HG02870 (cell line): Measurements from ENCODE around the gene ALKBH1.
"Not testable (repeated sequence)": the region's sequence is repeated elsewhere in the genome, so short reads cannot be mapped to it uniquely, and the experiment has no call there.

Experiments
- ATAC-seq: cut with Tn5 transposase; IDR thresholded peaks from one replicate; pipeline ENCODE4 v1.9.1; 2021; ENCODE audit warnings: mild to moderate bottlenecking, moderate library complexity; ENCODE audit not compliant: unreplicated experiment

Gene ALKBH1, protein sequence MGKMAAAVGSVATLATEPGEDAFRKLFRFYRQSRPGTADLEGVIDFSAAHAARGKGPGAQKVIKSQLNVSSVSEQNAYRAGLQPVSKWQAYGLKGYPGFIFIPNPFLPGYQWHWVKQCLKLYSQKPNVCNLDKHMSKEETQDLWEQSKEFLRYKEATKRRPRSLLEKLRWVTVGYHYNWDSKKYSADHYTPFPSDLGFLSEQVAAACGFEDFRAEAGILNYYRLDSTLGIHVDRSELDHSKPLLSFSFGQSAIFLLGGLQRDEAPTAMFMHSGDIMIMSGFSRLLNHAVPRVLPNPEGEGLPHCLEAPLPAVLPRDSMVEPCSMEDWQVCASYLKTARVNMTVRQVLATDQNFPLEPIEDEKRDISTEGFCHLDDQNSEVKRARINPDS

DNA sequence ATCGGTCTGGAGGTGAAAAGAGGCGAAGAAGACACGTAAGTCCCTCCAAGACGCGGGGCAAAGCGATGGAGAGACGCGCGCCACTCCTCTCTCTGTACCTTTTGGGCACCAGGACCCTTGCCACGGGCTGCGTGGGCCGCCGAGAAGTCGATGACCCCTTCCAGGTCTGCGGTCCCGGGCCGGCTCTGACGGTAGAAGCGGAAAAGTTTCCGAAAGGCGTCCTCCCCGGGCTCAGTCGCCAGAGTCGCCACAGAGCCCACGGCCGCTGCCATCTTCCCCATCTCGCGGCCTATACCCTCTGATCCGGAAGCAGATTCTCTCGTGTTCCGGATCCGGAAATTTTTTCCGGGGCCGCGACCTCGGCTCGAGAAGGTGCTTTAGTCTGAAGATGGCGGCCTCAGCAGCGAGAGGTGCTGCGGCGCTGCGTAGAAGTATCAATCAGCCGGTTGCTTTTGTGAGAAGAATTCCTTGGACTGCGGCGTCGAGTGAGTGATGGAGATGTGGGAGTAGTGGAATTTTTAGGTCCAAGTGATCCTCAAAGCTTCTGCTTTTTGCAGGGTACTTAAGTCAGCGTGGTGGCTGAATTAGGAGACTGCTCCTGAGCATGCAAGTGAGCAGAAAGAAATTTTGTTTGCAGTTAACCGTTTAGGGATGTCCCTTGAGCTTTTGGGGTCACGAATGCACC, at the start of gene ALKBH1, which contains the start of gene SLIRP:
TSS of gene ALKBH1 (minus strand) at position 300 of the 685 bp plus-strand sequence. CDS start at position 281, 19 bp downstream.
TSS of gene SLIRP (plus strand) at position 380 of the 685 bp plus-strand sequence. CDS start at position 389, 9 bp downstream.
- peak; percentile 95 for ATAC-seq

DNA sequence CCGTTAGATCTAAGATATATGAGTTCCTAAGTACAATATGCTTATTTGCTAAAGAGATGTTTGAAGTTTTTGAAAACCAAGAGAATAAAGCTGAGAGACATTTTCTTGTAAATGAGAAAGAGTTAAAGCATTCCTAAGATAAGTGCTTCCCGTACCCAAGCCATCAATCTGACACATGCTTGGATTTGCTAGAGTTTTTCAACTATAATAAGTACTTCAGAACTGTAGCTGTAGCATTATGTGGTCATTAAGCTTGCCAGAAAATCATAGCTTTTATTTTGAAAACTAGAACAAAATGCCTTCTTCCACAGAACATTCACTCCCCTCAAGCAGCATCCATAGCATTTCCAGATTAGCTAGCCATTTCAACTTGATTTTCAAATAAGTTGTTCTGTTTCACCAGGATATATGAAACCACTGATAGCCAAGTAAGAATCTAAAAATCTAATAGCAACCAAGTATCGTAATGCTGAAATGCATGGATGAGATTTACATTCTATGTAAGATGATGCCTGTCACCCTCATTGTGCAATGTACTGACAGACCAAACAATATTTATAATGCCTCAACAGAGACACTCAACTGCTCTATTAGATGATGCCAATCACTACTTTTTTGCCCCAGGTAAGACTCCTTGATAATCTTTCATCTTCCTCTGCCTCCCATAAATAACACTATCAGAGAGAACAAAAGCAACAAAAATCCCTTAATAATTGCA, 45.1 kb upstream of the ALKBH1 start:
- ATAC-seq: no peak

DNA sequence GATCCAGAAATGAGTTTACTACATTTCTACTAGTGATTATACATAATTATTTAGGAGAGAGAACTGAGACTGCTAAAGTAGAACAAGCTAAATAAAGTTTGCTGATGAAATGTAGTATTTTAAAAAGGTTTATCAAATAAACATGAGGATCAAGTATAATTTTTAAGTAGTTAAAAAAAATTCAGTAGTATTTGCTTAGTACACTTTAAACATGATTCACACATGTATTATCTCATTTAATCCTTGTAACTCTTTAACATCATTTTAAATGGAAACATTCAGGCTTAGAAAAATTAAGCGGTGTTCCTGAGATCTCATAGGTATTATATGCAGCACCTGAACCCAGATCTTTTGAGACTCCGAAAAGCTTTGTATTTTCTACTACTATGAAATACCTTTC, 44.4 kb upstream of the ALKBH1 start:
- ATAC-seq: no peak

DNA sequence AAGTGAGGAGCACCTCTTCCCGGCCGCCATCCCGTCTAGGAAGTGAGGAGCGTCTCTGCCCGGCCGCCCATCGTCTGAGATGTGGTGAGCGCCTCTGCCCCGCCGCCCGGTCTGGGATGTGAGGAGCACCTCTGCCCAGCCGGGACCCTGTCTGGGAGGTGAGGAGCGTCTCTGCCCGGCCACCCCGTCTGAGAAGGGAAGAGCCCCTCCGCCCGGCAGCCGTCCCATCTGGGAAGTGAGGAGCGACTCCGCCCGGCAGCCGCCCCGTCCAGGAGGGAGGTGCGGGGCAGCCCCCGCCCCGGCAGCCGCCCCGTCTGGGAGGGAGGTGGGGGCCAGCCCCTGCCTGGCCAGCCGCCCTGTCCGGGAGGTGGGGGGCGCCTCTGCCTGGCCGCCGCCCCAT, 39.6 kb upstream of the ALKBH1 start:
- ATAC-seq: not testable (repeated sequence)

DNA sequence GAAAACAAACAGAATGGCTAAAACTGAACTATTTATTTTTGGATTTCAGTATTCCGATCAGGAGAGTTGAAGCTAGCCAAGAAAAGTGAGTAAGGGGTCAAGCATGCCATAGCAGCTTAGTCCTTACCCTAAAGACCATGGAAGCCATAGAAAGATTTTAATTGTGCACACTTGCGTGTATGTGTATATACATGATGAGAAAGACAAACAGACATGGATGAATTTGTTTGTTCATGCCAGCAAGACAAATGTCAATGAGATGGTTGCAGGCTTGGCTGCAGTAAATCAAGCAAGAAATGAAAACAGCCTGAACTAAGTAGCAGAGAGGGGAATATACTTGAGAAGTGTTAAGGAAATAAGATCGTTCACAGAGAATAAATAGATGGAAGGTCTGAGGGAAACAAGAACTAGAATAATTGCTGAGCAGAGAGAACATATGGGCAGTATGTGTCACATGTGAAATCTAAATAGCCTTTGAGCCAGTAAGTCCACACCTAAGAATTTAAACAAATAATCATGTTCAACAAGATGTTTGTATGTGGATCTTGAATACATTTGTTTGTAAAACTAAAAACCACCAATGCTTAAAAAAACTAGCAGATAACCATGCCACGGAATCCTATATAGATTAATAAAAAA, 38.4 kb upstream of the ALKBH1 start:
- ATAC-seq: no peak

DNA sequence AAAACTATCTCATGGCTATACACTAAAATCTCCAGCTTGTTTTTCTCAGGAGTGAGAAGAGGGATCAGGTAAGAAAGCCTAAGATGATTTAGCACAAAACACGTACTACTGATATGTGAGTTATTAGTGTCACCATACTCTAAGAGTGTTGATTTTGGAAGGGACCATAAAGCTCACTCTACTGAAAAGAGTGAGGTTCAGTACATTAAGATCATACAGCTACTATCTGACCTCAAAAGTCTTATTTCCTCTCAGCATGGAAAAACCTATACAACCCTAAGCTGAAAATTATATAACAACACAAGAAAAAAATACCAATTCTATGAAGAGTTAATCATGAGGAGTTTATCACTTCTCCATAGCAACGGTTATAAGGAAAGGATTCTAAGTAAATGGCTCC, 33.6 kb upstream of the ALKBH1 start:
- no peak for ATAC-seq

DNA sequence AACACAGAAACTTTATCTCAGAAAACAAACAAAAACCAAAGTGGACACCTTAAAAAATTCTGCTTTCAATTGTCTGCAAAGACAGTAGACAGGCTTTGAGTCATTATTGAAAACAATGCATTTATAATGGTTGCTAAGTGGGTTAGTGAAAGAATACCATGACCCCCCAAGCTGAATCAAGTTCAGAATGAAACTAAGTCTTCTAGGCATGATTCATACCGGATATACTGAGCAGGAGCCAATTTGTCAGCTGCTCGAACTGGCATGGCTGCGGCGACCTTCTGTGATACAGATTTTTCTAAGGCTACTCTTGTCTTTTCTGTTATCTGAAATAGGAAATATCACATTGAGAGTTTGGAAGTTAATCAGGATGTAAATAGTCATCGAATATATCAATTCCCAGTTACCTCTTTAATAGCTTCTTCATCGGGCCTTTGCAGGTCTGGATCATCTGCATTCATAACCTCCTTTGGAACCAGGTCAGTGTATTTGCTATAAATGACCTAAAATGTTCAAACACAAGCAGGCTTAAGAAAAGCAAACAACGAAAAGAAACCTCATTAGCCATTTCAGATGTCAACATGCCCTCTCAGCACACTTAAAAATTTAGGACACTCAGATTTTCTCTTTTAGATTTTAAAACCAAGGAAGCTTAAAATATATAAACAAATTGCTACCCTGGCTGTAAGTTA, 30.9 kb upstream of the ALKBH1 start:
- ATAC-seq: peak; percentile 94

DNA sequence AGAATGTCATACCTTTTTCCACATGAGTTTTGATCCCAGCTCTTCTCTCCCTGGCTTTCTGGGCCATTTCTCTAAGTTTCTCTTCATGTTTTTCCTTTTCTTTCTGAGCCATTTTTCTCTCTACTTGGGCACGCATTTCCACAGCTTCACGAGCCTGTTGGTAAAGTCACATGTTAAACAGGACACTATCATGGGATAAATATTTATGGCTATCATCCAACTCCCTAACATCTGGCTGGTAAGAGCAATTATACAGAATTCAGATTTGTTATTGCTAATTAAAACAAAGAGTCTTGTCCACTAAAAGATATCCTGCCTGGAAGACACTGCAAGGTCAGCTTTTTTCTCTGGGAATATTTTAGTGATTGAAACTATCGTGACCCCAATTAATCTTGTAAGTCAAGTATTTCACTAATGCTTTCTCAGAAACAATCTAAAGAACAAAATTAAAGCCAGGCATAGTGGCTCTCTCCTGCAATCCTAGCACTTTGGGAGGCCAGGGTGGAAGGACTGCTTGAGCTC, 23.2 kb upstream of the ALKBH1 start:
- no peak for ATAC-seq

DNA sequence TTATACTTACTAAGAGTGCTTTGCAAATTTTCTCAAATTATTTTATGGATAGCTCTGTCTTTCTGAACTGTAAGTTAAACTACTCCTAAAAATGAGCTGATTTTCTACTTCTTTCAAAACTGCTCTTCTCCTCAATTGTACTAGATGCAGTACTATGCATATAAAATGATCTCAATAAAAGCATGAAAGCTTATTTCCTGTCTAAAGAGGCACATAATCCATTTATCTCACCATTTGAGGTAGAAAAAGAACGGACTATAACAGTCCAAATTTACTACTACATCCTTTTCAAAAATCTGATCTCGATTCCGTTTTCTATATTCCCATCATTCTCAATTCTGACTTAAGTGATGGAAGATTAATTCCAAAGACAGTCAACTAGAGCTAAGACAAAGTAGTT, 14.5 kb upstream of the ALKBH1 start:
- ATAC-seq: no peak

DNA sequence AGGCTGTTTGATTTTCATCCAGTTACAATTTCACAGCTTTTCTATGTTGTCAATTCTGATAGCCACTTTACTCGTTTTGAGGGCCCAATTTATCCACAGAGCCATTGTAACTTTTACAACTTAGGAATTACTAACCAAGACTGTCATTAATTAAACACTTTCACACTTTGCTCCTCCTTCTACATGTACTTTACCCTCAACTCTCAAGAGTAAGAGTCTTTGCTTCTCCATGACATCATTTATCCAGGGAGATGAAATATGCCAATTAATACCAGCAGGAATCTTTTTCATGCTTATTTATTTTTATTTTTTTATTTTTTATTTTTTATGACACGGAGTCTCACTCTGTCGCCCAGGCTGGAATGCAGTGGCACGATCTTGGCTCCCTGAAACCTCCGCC, 13.6 kb upstream of the ALKBH1 start:
- ATAC-seq: no peak

DNA sequence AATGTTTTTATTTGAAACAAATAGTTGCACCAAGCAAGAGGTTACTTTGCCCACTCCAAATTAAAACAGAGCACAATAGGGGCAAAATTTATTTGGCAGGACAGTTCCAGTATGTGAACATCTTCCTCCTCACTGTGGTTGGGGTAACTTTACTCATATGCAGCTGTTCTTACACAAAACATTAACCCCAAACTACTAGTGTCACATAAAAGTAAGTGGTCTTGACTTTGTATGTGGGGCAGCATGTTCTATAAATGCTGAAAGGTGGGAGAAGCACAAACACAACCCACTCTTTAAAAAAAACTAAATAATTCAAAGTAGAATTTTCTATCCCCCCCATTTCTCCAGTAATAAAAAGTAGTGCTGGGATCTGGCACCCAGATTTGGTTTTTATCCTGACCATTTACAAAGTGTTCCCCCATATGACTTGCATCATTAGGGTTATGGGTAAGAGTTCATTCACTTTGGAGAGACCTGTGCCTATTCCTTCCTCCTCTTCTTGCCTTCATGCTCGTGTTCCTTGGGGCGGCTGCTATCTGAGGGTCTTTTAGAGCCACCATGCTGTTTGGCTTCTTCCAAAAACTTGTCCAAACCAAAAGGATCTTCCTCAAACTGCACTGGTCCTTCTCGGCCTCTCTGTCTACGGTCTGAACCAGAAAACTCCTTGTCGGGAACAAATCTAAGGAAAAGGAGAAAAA, 9.9 kb upstream of the ALKBH1 start:
- no peak for ATAC-seq

DNA sequence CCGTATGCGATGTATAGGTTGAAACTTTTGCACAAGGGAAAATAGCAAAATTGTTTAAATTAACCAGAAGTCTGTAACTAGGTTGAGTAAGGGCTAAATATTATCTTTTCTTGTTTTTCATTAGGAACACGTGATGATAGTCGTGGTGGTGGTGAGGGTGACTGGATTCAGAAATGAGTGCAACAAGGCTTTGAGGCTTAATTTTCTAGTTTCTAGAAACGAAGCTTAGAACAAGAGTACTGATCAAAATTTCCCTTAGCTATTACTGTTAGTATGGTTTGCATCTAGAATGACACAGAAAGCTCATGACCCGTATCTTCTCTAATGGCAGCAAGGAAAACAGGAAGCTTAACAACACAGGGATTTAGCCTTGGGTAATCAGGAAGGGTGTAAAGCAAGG, 7.1 kb upstream of the ALKBH1 start:
- ATAC-seq: peak; percentile 81

DNA sequence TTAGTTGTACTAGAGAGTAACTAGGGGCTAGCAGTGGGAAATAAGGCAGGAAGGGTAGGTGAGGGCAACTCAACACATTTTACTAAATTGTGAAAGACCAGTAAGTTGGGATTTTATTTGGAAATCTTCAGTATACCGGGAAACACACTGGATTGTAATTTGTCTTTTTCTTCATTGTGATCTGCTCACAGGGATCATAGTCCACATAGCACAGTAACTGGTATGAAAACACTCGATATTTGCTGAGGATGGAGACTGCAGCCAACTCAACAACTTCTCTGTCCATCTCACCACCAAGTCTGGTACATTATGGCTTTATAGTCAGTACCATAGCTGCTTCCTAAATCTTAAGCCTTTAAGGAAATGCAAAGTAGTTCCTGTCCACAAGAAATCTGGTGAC, 2.5 kb upstream of the ALKBH1 start:
- ATAC-seq: no peak

DNA sequence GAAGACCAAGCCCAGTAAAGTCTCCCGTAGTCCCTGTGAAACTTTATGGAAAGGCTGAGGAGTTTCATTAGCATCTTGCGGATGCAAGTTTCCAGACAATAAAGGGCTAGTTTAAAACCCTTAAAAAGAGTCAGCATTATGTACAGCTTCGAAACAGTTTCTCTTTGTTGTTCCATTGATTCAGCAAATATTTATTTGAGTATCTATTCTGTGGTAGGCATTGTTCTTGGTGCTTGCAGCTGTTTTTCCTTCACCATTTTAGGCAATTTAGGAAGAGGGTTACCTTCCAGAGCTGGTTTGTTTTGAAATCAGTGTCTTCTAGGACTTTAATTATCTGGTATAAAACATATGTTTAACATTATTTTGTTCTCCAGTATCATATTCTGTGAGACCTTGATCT, 1.6 kb upstream of the ALKBH1 start:
- ATAC-seq: no peak

DNA sequence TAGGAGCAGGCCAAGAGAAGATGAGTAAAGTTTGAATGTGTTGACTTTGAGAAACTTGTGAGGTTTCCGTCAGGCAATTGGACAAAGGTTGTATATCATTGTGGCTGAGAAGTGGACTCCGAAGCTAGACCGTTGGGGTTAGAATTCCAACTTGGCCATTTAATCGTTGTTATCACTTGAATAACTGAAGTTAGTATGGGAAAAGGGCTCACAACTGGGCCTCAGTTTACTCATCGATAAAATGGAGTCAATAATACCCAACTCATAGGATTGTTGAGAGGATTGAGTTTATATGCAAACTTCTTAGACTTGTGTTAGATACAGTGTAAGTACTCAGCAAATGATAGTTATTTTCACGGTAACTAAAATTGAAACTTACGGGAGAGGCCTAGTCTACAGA, 926 bp upstream of the ALKBH1 start:
- no peak for ATAC-seq

DNA sequence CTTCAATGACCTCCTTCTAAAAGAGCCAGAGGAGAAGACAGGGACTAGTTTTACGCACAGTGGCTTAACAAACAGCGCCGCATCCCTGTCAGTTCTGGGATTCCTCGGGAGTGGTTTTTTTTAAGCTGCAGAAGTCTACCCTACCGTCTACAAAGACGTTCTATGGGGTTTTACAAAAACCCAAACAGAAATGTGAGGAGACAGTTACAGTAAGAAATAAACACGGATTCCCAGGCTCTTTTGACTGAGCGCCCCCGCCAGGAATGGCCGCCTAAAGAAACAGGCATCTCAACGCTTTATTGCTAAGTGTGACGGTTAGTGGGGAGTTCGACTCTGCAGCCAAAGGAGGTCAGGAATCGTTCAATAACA, 484 bp downstream of the ALKBH1 start:
- peak; percentile 19 for ATAC-seq

DNA sequence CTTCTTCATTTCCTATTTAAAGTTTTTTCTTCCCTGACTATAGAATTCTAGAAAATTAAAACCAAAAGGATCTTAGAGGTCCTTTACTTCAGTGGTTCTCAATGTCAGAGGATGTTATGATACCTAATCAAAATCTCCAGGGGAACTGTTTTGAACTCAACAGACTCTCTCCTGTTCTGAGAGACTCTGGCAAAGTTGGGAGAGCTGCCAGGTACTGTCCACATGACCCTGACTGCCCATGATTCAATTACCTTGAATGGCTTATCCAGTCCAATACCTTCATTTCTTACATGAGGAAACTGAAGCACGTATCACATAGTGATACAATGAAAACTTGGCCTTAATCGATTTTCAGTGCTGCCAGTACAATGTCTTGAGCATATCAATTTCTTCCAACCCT, 16.6 kb downstream of the ALKBH1 start:
- no peak for ATAC-seq

DNA sequence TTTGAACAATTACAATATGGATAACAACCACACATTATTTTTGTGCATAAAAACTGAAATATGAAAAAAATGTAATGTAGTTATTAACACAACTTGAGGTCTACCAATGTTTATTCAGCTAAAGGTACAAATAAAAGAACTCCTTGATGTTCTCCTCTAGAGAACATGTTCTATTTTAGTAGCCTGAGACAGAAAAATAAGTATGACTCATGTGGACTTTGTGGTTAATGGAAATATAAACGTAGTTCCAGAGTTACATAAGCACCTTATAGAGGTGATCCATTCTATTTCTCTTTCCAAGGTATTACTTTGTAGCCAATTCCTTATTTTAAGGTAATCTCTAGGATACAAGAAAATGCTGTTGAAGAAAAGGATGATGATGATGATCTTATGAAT, 25.7 kb downstream of the ALKBH1 start:
- ATAC-seq: no peak

DNA sequence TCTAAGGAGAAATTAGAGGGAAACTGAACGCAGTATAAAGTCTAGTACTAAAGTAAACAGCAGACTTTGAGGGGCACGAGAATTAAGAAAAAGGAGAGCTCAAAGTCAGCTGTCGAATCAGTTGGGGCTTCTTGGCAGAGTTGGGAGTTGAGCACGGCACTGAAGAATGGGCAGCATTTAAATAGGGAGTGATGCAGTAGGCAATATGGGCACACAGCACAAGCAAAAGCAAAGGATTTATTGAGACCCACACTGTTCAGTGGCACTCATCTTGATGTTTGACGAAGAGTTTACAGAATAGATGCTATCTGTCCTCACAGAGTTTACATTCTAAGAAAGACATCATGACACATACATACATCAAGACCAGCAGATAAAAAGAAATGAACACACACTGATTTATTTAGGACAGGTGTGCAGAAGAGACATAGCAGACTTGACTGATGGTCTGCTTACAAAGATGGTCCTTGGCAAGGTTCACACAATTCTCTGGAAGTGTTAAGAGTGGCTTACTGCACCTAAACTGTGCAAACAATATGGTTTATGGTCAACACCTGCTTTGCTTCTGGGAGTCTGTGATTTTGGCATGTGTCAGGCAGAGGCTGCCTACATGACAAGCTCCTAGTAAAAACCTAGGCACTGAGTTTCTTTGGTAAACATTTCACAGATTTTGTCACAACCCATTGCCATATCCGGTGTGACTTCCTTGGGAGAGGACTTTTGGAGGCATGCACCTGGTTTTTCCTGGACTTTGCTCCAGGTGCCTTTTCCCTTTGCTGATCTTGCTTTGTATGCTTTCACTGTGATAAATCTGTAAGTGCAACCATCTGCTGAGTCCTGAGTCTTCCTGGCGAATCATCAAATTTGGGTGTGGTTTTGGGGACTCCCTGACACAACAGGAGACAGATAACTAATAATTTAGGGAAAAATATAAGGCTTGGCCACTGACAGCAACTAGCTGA, 26.3 kb downstream of the ALKBH1 start:
- ATAC-seq: no peak
